ENCODE results near the gene IDE. TPM values are rescaled to one million over a fixed set of nuclear protein-coding genes. Genes with fewer than 3 reads are reported as not detected.

IDE gene
- total and polyA plus RNA-seq, 9 of the 15 experiments (the other 6 are each of a cell fraction or from before 2014, with no cell fraction given): 10.2 to 50.6 (median 33.2) TPM

GRCh38 chr10:92590623-92591549 is 17.0 kb upstream of the IDE start (continued):
- peak; percentile 62 to 73 (median 69) for TF ChIP-seq CTCF (IDR thresholded peaks at IDR 0.05 in 2 of 3, conservative IDR thresholded peaks at IDR 0.05 in 1 of 3; ENCODE audit: insufficient read depth in 2 of 3, low read depth in 1 of 3, low read length in 3 of 3)
- no peak for TF ChIP-seq ARID4B (CRISPR knock-in tag; IDR thresholded peaks at IDR 0.05)
- TF ChIP-seq RBM39 (optimal IDR thresholded peaks at IDR 0.05; ENCODE audit: low read depth, low read length): no peak
- no peak for TF ChIP-seq KHSRP (IDR thresholded peaks at IDR 0.05)
- no peak for TF ChIP-seq GABPA (tag; conservative IDR thresholded peaks at IDR 0.05; ENCODE audit: low read depth)
- no peak for TF ChIP-seq SETDB1 (IDR thresholded peaks at IDR 0.05; ENCODE audit: low read length)
- no peak for TF ChIP-seq RCOR1 (IDR thresholded peaks at IDR 0.05; ENCODE audit: borderline replicate concordance in 1 of 2, low read depth in 2 of 2, low read length in 2 of 2)
- no peak for TF ChIP-seq IRF1 (CRISPR knock-in tag; IDR thresholded peaks at IDR 0.05; ENCODE audit: borderline replicate concordance)
- TF ChIP-seq MTA1 (IDR thresholded peaks at IDR 0.05; ENCODE audit: borderline replicate concordance): 0 out of 2 replicates have a peak, but pooled peaks have one; percentile 52
- no peak for TF ChIP-seq CHD1 (IDR thresholded peaks at IDR 0.05; ENCODE audit: low read length)
- no peak; the same call in 1 of the 2 replicates for TF ChIP-seq PKNOX1 (IDR thresholded peaks at IDR 0.05)
- peak; percentile 12; the same call in 1 of the 2 replicates for TF ChIP-seq TAL1 (IDR thresholded peaks at IDR 0.05)
- TF ChIP-seq ZSCAN29 (IDR thresholded peaks at IDR 0.05): no peak
- no peak for TF ChIP-seq RBM17 (IDR thresholded peaks at IDR 0.05; ENCODE audit: borderline replicate concordance, low read depth, low read length)
- TF ChIP-seq CBX5 (IDR thresholded peaks at IDR 0.05; ENCODE audit: borderline replicate concordance, low read depth): no peak
- TF ChIP-seq PHF20 (IDR thresholded peaks at IDR 0.05; ENCODE audit: partially characterized antibody): no peak
- TF ChIP-seq ZNF217 (CRISPR knock-in tag; IDR thresholded peaks at IDR 0.05): no peak
- no peak for TF ChIP-seq ERF (CRISPR knock-in tag; IDR thresholded peaks at IDR 0.05)
- TF ChIP-seq NFIC (IDR thresholded peaks at IDR 0.05): peak; percentile 7; the same call in 1 of the 2 replicates

Data from K562 (cell line).